ENCODE data around the gene PHLPP1.

The PHLPP1 gene

GRCh38 chr18:62777814-62778213 lies 62.5 kb downstream of the PHLPP1 start:
- no peak for TF ChIP-seq CSRNP3 (CRISPR knock-in tag; IDR thresholded peaks at IDR 0.05)
- TF ChIP-seq SNAI2 (CRISPR knock-in tag; IDR thresholded peaks at IDR 0.05), result no peak
- TF ChIP-seq ZNF565 (CRISPR knock-in tag; conservative IDR thresholded peaks at IDR 0.05; ENCODE audit: low read depth), result no peak
- ATAC-seq, result no peak

- TF ChIP-seq ZNF565 (CRISPR knock-in tag; conservative IDR thresholded peaks at IDR 0.05; ENCODE audit: low read depth) (no peak), BACH2 (CRISPR knock-in tag; IDR thresholded peaks at IDR 0.05; ENCODE audit: borderline replicate concordance) (0 out of 2 replicates have a peak, but pooled peaks have one; percentile 16), CSRNP3 (CRISPR knock-in tag; IDR thresholded peaks at IDR 0.05) (no peak), ISL1 (CRISPR knock-in tag; IDR thresholded peaks at IDR 0.05) (peak; percentile 31; the same call in 1 of the 2 replicates), ESRRG (CRISPR knock-in tag; IDR thresholded peaks at IDR 0.05) (no peak), ZC3H10 (CRISPR knock-in tag; IDR thresholded peaks at IDR 0.05) (no peak), TCF4 (CRISPR knock-in tag; IDR thresholded peaks at IDR 0.05; ENCODE audit: borderline replicate concordance) (peak; percentile 67; the same call in 1 of the 2 replicates), TSHZ2 (CRISPR knock-in tag; IDR thresholded peaks at IDR 0.05) (peak; percentile 42; the same call in 1 of the 2 replicates), CREB5 (CRISPR knock-in tag; IDR thresholded peaks at IDR 0.05; ENCODE audit: low read depth) (no peak), ARNTL (CRISPR knock-in tag; IDR thresholded peaks at IDR 0.05; ENCODE audit: borderline replicate concordance, low read depth) (no peak), ZNF8 (CRISPR knock-in tag; IDR thresholded peaks at IDR 0.05) (no peak), RARB (CRISPR knock-in tag; IDR thresholded peaks at IDR 0.05) (no peak), SNAI2 (CRISPR knock-in tag; IDR thresholded peaks at IDR 0.05) (no peak)
- ATAC-seq, result no peak
These were observed 63.9 kb downstream of the PHLPP1 start for GRCh38 chr18:62778976-62779869.

GRCh38 chr18:62781262-62781661 lies 65.9 kb downstream of the PHLPP1 start:
- TF ChIP-seq OSR1 (CRISPR knock-in tag; IDR thresholded peaks at IDR 0.05) (no peak), RARB (CRISPR knock-in tag; IDR thresholded peaks at IDR 0.05) (no peak), ISL1 (CRISPR knock-in tag; IDR thresholded peaks at IDR 0.05) (no peak), CSDC2 (CRISPR knock-in tag; IDR thresholded peaks at IDR 0.05) (no peak), ZNF8 (CRISPR knock-in tag; IDR thresholded peaks at IDR 0.05) (no peak), PATZ1 (CRISPR knock-in tag; IDR thresholded peaks at IDR 0.05; ENCODE audit: borderline replicate concordance) (no peak), ZFP30 (CRISPR knock-in tag; IDR thresholded peaks at IDR 0.05) (no peak), ZC3H10 (CRISPR knock-in tag; IDR thresholded peaks at IDR 0.05) (no peak), PPARA (CRISPR knock-in tag; IDR thresholded peaks at IDR 0.05; ENCODE audit: borderline replicate concordance) (no peak), GLIS3 (CRISPR knock-in tag; IDR thresholded peaks at IDR 0.05) (no peak)
- ATAC-seq, result no peak

Measured in SK-N-SH treated with all-trans-retinoic acid at 6 μM for 48 hours (cell line).